ENCODE data around the gene DENND2D.

Gene DENND2D

GRCh38 chr1:111202366-111202706 lies 1.9 kb upstream of the DENND2D start:
- no peak for TF ChIP-seq CTCF (IDR thresholded peaks at IDR 0.05; ENCODE audit: insufficient read depth, low read length, missing control alignments)
- ChIA-PET CTCF (interaction anchor here (0.9 to 1.1 kb wide), 2 partner anchors 15 to 16 kb away, joined by 3 read pairs; no protein-coding TSS in a partner anchor), POLR2A (no interaction called here)
- H3K4me3 ChIP-seq (ENCODE audit: low read depth, low read length) = no peak overlapping the region
- no peak for DNase-seq (ENCODE audit: low read depth, low spot score)

GRCh38 chr1:111201275-111202090 lies 1.0 kb upstream of the DENND2D start:
- CTCF ChIA-PET = interaction anchor here (0.7 to 1.1 kb wide), 3 partner anchors 14 to 20 kb away, joined by 3 read pairs; no protein-coding TSS in a partner anchor

GRCh38 chr1:111200802-111201161 lies 336 bp upstream of the DENND2D start:
- TF ChIP-seq CTCF (IDR thresholded peaks at IDR 0.05; ENCODE audit: insufficient read depth, low read length, missing control alignments) = no peak
- ChIA-PET POLR2A (no interaction called here), CTCF (interaction anchor here (0.7 kb wide), 1 partner anchor 21 kb away, joined by 3 read pairs; no protein-coding TSS in a partner anchor)
- DNase-seq (ENCODE audit: low read depth, low spot score) = no peak
- no peak overlapping the region for H3K4me3 ChIP-seq (ENCODE audit: low read depth, low read length)

More at GRCh38 chr1:111201275-111202090, 1.0 kb upstream of the DENND2D start:
- POLR2A ChIA-PET = no interaction called here
- no peak for DNase-seq (ENCODE audit: low read depth, low spot score)
- no peak overlapping the region for H3K4me3 ChIP-seq (ENCODE audit: low read depth, low read length)
- TF ChIP-seq CTCF (IDR thresholded peaks at IDR 0.05; ENCODE audit: insufficient read depth, low read length, missing control alignments) = no peak

- no peak for DNase-seq (ENCODE audit: low read depth, low spot score)
- ChIA-PET CTCF (interaction anchor here (1.0 to 2.5 kb wide), 3 partner anchors 16 to 135 kb away, joined by 3 to 12 read pairs (median 7); no protein-coding TSS in a partner anchor), POLR2A (no interaction called here)
- H3K4me3 ChIP-seq (ENCODE audit: low read depth, low read length) = no peak overlapping the region
- no peak for TF ChIP-seq CTCF (IDR thresholded peaks at IDR 0.05; ENCODE audit: insufficient read depth, low read length, missing control alignments)
Observed at GRCh38 chr1:111199329-111199728, 1.1 kb downstream of the DENND2D start.

GRCh38 chr1:111198836-111199235 lies 1.6 kb downstream of the DENND2D start:
- H3K4me3 ChIP-seq (ENCODE audit: low read depth, low read length) = no peak overlapping the region
- POLR2A ChIA-PET = no interaction called here
- DNase-seq (ENCODE audit: low read depth, low spot score) = no peak
- CTCF ChIA-PET = interaction anchor here (1.2 to 2.5 kb wide), 5 partner anchors 7 to 212 kb away, joined by 3 to 12 read pairs (median 5); no protein-coding TSS in a partner anchor
- no peak for TF ChIP-seq CTCF (IDR thresholded peaks at IDR 0.05; ENCODE audit: insufficient read depth, low read length, missing control alignments)

- POLR2A ChIA-PET = no interaction called here
- peak; percentile 64 for TF ChIP-seq CTCF (IDR thresholded peaks at IDR 0.05; ENCODE audit: insufficient read depth, low read length, missing control alignments)
- DNase-seq (ENCODE audit: low read depth, low spot score) = no peak
- no peak overlapping the region for H3K4me3 ChIP-seq (ENCODE audit: low read depth, low read length)
- CTCF ChIA-PET = interaction anchor here (1.2 to 2.5 kb wide), 5 partner anchors 9 to 213 kb away, joined by 3 to 12 read pairs (median 5); no protein-coding TSS in a partner anchor
Observed at GRCh38 chr1:111197598-111198284, 2.7 kb downstream of the DENND2D start.

All from AG04449 (cell line).